NOMO-1 treated with DMSO at 0.1 percent for 48 hours (cell line): ENCODE results near the gene ANXA10.
"Not testable (repeated sequence)": the region's sequence is repeated elsewhere in the genome, so short reads cannot be mapped to it uniquely, and the experiment has no call there.

Experiments
- DNase-seq: peaks from one replicate; lab custom pipeline; 2025; ENCODE audit not compliant: unreplicated experiment; lab: John Stamatoyannopoulos, UW

The ANXA10 gene

GRCh38 chr4:168153596-168154440 is 61.5 kb downstream of the ANXA10 start:
- peak; percentile 47 for DNase-seq

DNA sequence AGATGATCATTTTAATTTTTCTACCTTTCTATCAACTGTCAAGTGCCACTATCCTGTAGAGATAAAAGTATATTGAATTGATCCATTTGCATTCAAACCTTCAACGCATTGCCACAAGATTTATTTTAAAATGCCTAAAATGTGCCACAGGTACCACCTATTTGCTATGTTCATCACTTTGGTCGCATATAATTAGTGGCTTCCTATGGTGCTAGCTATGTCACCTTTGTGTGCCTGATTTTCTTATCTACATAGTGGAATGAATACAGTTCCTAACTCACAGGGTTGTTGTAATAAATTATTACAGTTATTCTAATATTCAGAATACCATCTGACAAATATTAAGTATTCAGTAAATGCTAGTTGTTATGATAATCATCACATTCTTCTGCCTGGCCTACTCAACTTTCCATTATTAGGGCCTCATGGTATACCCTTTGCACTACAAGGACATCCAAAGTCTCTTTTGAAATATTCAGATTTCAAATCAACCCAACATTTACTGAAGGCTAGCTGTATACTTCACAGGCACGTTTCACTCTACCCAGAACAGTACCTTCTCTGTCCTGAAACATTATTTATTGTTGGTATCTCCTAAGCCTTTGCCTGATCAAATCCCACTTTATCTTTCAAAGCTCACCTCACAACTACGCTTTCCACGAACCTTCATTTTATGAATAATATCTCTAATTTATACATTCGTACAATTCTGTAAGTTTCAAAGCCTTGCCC is 62.4 kb downstream of the ANXA10 start:
- no peak for DNase-seq

DNA sequence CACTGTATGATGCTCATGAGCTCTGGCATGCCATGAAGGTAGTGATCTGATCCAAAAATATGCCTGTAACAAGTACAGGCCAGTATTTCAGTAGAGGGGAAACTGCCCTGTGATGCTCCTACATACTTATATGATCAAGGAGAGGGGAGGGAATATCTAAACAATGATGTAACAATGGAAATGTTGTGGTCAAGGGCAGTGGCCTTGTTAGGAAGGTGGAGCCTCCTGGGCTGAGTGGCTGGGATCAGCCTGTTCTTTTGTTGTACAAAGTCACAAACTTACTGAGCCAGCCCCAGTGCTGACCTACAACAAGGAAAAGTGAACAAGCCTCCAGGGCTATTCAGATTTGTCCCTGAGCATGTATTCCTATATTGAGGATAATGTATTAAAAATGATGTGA is 70.3 kb downstream of the ANXA10 start:
- no peak for DNase-seq

- DNase-seq, result no peak
These were observed 70.8 kb downstream of the ANXA10 start for GRCh38 chr4:168163106-168163505.

DNA sequence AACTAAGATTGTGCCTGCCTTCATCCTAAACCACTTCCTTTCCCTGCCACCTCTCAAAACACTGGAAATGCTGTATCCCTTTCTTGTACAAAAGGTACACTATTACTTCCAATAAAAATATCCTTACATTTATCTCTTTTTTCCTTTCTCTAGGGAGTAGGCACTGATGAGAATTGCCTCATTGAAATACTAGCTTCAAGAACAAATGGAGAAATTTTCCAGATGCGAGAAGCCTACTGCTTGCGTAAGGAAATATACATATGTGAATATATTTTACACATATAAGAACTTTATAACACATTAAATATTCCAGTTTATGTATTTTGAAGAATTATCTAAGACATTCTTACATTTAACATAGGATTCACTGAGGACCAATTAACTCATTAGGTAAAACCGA is 71.7 kb downstream of the ANXA10 start:
- DNase-seq, result no peak

GRCh38 chr4:168164915-168165548 is 72.7 kb downstream of the ANXA10 start:
- no peak for DNase-seq

DNA sequence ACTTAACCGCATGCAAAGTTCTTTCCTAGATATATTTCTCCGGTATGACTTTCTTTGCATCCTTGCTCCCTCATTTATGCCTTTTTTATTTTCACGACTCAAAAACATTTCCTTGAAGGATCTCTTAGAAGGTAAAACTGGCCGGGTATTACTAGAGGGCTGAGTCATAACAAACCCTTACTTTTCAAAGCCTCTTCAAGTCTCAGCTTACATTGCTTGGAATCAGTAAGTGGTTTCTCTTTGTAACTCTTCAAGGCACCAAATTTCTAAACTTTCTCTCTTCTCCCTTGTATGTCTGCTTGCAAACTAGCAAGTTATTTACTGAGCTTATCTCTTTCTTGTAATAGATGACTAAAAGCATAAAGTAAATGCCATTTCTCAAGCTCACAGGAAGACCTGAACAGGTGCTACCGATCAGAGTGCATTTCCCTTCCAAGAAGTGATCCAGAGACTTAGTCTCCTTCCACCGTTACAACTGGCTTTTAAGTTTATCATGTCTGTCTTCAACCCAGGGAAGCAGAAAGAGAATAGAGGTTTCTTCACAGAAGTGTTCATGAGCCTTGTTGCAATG is 75.5 kb downstream of the ANXA10 start:
- DNase-seq, result no peak

DNA sequence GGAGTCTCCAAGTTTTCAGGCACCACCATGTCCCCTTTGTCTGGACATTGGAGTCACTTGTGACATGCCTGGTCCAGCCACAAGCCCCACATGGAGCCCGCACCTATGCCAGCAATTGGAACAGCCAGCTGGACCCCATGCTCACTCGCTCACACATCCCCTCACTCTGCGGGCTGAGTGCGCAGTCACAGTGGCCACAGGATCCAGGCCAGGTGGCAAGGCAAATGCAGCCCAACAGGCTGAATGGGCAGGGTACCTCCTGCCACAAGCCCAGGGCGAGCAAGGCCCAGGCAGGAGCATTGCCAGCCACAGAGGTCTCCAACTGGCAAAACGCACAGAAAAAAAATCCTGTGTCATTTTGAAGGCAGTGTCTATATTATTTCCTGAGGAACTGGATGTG is 82.0 kb downstream of the ANXA10 start:
- no peak for DNase-seq

- DNase-seq, result no peak
These were observed 85.3 kb downstream of the ANXA10 start for GRCh38 chr4:168177546-168178149.

DNA sequence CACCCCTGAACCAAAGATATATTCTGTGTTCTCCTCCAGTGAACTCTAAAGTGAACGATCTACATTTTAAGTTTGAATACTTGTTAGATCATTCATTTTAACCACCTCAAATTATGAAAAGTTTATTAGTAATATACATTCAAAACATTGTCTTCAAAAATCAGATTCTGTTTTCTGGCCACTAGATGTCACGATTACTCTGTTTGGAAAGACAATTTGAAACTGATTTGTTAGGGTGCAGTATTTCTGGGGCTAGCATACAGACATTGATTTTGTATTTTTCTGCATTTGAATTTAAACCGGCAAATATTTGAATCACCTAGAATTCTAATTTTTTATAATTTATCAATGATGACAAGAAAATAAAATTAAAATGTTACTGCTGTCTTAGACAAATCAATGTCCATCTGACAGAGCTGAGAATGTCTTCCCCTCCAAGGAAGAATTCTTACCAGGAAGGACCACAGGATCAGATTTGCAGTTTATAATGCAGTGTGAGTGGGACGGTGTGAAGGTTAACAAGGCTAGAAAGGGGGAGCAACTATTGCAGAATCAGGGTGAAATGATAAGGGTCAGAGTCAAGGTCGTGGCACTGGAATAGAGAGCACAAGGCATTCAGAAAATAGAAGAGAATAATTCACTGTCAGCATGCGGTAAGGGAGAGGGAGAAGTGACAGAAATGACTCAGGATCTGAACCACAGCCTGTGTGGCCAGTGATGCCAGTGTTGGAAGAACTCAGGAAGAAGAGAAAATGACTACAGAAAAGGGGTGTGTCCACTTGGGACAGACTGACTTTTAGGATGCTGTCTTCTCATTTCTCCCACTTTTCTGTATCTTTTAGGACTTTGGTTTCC is 91.6 kb downstream of the ANXA10 start:
- DNase-seq, result peak; percentile 42

GRCh38 chr4:168188754-168189153 is 96.4 kb downstream of the ANXA10 start:
- no peak for DNase-seq

DNA sequence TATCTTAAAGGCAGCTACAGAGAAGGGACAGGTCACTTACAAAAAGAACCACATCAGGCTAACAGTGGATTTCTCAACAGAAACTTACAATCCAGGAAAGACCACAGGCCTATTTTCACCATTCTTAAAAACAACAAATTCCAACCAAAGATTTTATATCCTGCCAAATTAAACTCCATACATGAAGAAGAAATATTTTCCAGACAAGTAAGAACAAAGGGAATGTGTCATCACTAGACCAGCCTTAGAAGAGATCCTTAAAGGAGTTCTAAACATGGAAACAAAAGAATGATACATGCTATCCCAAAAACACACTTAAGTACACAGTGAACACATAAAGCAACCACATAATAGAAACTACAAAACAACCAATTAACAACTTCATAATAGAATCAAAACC is 105.6 kb downstream of the ANXA10 start:
- DNase-seq, result no peak

DNA sequence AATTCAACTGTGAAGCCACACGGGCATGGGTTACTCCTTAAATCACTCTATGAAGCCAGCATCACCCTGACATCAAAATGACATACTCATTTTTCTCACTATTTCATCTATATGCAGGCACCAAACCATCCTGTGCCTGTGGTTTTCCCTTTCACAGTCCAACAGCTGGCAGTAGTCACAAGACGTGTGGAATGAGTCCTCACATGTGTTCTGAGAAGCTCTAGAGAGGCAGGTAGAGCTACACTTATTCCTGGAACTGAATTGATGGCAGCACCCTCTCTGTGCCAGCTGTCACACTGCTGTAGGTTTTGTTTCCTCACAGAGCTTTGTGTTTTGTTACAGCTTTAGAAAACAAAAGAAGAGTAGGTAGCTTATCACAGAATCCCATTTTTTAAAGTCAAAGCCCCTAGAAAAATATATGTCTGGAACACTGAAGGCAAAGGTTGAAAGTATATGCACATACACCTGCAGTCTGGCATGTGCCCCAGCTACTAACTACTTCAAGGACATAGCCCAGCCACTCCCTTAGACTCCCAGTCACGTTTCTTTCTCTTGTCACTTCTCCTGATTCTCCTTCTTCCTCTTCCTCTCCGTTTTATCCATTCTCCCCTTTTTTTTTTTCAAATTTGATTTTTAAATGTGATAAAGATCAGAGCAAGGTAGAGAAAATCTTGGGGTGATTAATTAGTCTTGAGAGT is 107.1 kb downstream of the ANXA10 start:
- no peak for DNase-seq

- no peak for DNase-seq
These were observed 108.3 kb downstream of the ANXA10 start for GRCh38 chr4:168200685-168201084.

DNA sequence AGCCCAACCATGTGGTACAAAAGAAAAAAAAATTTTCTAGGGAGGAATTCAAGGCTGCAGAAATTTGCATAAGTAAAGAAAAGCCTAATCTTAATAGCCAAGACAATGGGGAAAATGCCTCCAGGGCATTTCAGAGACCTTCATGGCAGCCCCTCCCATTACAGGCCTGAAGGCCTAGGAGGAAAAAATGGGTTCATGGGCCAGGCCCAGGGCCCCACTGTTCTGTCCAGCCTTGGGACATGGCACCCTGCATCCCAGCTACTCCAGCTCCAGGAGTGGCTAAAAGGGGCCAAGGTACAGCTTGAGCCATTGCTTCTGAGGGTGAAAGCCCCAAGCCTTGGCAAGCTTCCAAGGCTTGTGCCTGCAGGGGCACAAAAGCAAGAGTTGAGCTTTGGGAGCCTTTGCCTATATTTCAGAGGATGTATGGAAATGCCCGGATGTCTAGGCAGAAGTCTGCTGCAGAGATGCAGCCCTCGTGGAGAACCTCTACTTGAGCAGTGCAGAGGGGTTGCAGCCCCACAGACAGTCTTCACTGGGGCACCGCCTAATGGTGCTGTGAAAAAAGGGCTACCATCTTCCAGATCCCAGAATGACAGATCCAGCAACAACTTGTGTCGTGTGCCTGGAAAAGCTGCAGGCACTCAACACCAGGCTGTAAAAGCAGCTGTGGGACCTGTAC is 111.0 kb downstream of the ANXA10 start:
- DNase-seq, result no peak

- no peak for DNase-seq
These were observed 116.7 kb downstream of the ANXA10 start for GRCh38 chr4:168208957-168209614.

GRCh38 chr4:168212656-168213055 is 120.3 kb downstream of the ANXA10 start:
- peak; percentile 34 for DNase-seq

- DNase-seq, result not testable (repeated sequence)
These were observed 121.2 kb downstream of the ANXA10 start for GRCh38 chr4:168213511-168213910.

- no peak for DNase-seq
These were observed 126.3 kb downstream of the ANXA10 start for GRCh38 chr4:168218645-168219044.
